ENCODE measurements around the gene WBP2.

Gene WBP2

DNA sequence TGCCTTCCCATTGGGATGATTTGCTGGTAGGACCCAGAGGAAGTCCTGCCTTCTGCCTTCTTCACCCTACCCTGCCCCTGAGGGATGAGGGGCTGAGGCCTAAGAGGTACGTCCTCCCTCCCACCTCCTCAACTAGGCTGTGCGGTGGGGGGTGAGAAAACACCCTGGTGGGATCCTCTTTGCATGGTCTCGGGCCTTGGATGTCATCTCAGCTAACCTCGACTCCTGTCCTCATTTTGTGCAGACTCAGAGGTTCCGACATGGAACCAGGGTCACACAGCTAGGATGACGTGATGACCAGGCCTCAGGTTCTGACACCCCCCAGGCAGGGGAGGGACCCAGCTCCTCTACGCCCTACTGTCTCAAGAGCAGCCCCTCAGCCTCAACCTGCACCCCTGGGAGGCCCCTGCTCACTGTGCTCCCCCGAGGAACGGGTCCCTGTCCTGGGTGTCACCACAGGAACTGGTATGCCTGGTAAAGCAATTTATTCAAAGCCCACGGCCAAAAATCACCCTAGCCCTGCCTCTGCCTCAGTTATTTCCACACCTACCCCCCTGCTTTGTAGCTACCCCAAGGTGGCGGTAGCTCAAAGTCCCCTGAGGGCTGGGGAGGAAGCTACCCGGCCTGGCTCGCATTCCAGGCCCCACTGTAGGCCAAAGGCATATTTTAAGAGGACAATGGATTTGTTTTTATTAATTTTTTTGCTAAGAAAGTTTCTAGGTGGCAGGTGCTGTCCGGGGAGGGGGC, 28.4 kb downstream of the WBP2 start:
- no peak for DNase-seq

GRCh38 chr17:75825748-75826370, 29.3 kb downstream of the WBP2 start:
- no peak for DNase-seq

GRCh38 chr17:75825149-75825552, 30.0 kb downstream of the WBP2 start:
- DNase-seq, result no peak

DNA sequence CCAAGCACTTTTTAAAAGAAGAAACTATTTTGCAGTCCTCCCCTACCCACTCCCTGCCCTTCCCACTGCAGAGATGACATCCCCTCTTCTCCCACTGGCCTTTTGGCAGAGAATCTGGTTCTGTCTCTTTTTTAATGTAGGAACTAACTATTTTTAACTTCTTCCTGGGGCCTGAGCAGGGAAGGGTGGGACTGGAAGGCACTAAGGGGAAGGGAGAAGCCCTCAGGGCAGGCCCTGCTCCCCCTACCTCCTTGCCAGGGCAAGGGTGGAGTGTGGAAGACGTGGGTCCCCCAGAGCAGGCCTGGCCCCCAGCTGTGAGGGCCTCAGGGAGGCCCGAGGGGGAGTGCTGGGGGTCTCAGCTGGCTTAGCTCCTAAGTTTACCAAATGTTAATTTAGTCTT, 30.5 kb downstream of the WBP2 start:
- DNase-seq, result no peak

DNA sequence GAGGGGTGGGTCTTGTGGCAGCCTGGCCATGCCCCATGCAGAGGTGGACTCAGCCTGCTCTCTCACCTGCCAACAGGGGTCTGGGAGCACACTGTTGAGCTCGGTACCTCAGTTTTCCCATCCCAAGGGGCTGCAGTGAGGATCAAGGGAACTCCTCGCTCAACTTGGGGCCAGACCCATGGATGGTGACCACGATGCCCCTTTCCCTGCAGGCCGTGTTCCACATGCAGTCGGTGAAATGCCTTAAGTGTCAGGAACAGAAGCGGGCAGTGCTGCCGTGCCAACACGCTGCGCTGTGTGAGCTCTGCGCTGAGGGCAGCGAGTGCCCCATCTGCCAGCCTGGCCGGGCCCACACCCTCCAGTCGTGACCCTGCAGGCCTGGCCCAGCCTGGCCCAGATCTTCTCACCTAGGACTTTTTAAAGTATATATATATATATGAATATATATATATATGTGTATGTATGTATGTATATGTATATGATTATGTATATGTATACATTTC, 31.0 kb downstream of the WBP2 start:
- DNase-seq, result no peak

- no peak for DNase-seq
These were observed 31.7 kb downstream of the WBP2 start for GRCh38 chr17:75823257-75824041.

DNA sequence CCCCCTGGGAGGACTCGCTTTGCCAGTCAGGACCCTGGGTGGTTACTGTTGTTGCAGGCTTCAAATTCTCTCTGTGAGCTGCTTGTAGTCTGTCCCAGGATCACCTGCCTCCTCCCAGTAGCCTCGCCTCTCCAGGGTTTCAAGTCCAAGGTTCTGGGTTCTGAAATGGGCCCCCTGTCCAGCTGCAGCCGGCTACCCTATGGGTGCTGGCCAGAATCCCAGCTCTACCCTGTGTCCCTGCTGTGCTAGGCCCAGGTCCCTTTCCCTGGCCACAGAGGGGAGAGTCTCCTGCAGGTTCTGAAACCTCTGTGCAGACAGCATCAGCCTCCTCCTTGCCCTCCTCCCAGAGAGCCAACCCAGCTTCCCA, 32.4 kb downstream of the WBP2 start:
- no peak for DNase-seq

GRCh38 chr17:75822119-75822799, 32.9 kb downstream of the WBP2 start:
- DNase-seq, result no peak

DNA sequence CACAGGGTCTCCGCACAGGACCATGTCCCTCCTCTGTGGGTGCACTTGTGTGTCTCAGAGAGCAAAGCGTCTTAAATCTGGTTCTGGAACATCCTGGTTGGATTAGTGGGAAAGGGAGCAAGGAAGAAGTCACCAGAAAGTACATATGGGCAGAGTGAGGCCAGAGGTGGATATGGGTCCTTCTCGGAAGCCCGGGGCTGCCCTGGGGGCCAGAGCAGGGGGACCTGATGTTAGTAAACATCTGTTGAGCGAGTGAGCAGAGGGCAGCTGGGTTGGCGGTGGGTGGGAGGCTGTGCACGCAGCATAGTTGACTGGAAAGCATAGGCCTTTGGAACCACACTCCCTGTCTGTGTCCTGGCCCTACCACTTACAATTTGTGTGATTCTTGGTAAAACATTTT, 33.6 kb downstream of the WBP2 start:
- DNase-seq, result no peak

DNA sequence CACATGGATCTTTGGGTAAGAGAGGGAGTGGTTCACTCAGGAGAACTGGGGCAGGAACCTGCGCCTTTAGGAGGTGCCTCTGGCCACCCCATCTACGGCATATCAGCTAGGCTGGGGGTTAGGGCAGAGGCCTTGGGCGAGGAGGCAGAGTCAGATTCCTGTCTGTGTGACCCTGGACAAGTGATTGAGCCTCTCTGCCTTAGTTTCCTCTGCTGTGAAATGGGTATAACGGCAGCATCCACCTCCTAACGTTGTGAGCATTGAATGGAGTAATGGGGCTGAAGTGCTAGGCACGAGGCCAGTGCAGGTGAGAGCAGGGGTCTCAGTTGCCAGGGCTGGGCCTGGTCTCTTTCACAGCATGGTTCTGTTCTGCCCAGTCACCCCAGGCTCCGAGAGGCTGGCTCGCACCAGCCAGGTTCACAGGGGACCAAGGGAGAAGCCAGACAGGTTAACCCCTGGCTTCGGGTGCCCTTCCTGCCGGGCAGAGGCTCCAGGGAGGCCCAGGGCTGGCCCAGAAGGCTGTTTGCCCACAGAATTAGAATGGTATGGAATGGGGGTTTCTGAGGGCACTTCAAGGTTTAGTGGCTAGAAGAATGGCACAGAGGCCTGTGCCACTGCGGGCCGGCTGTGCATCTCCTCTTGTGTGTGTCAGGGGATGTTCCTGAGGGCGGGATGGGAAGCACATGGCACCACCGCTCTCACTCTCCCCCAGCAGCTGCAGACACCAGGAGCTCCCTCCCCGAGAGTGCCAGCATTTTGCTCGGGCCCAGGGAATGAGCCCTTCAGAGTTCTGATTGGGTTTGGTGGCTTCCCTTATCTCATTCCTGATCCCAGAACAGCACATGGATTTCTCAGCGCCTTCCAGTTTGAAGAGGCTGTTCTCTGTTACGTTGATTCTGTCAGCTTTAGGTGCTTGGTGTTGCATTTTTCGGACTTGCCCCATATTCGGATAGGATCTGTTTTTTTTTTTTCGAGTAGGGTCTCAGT, 34.7 kb downstream of the WBP2 start:
- DNase-seq, result no peak

GRCh38 chr17:75819678-75820077, 35.5 kb downstream of the WBP2 start:
- no peak for DNase-seq

DNA sequence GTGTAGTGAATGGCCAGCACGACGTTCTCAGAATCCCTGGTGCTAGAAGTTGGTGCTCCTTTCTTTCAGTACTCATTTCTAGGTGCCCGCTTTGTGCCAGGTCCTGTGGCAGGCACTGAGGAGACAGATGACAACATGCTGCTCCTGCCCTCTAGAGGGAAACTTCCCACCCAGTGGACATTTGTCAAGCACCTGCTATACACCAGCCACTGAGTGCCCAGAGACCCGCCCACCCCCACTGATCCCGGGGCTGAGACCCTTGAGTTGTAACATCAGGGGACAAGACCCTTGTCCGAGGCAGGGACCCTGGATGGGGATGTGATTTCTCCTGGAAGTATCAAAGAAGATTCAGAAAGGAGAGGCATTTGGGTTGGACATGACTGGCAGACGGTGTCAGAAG, 36.0 kb downstream of the WBP2 start:
- no peak for DNase-seq

DNA sequence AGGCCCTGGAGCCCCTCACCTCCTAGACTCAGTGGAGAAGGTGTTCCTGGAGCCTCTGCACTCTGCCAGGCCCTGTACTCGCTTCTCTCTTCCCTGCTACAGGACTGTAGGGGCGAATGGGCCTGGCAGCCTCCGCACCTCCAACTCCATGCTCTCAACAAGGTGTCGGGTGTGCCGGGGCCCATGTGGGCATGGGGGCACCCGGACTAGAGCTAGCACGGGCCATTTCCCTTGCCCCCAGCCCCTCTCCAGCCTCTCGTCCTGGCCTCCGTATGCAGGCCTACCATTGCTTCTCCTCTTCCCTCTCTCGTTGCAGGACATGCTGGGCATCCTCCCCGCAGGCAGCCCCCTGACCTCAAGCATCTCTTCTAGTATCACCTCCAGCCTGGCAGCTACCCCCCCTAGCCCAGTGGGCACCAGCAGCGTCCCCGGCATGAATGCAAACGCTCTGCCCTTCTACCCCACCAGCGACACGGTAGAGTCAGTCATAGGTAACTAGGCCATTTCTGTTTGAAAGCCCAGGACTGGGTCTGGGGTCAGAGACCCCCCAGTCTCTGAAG, 36.7 kb downstream of the WBP2 start:
- DNase-seq, result no peak

GRCh38 chr17:75817571-75817970, 37.6 kb downstream of the WBP2 start:
- DNase-seq, result no peak

DNA sequence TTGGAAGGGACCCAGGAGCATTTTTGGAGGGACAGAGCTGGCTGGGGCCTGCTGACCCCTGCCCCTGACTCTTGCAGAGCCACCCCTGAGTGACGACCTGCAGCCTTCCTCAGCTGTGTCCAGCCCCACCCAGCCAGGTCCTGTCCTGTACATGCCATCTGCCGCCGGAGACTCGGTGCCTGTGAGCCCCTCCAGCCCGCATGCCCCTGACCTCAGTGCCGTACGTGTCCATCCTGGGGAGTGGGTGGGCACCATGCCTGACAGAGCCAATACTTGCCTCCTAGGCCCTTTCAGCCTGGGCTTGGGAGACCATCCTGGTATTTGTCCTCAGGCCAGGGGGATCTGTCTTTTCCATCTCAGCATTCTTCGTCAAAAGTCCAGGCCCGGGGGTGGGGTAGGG, 38.4 kb downstream of the WBP2 start:
- DNase-seq, result no peak

GRCh38 chr17:75815399-75815798, 39.7 kb downstream of the WBP2 start:
- DNase-seq, result no peak

- DNase-seq, result no peak
These were observed 40.2 kb downstream of the WBP2 start for GRCh38 chr17:75814900-75815373.

- no peak for DNase-seq
These were observed 41.1 kb downstream of the WBP2 start for GRCh38 chr17:75814021-75814395.

- DNase-seq, result no peak
These were observed 41.8 kb downstream of the WBP2 start for GRCh38 chr17:75813081-75814020.
